Measurements from ENCODE around the gene TBXAS1. TPM values are rescaled to one million over a fixed set of nuclear protein-coding genes. Genes with fewer than 3 reads are reported as not detected.

TBXAS1 gene
- total RNA-seq, 1 donor from 2014 or later, result 0.26 TPM

GRCh38 chr7:140048989-140049338 is 219.9 kb downstream of the TBXAS1 start:
- no peak for DNase-seq (ENCODE audit: low read depth)
- TF ChIP-seq CTCF (IDR thresholded peaks at IDR 0.05; ENCODE audit: insufficient read depth, low read length, severe bottlenecking), result no peak
- no peak overlapping the region for H3K4me3 ChIP-seq (ENCODE audit: low read depth, low read length)
- no peaks in the 10 kb centered on the region for H3K27me3 ChIP-seq (ENCODE audit: control insufficient read depth, insufficient read depth, low read length)
- H3K36me3 ChIP-seq (ENCODE audit: control insufficient read depth, insufficient read depth, low read length), result peaks cover 2% of the 10 kb centered on the region
- no peak for FAIRE-seq

GRCh38 chr7:140049339-140050024 is 220.4 kb downstream of the TBXAS1 start:
- Histone ChIP-seq H3K4me3 (ENCODE audit: low read depth, low read length) (no peak overlapping the region), H3K36me3 (ENCODE audit: control insufficient read depth, insufficient read depth, low read length) (peaks cover 2% of the 10 kb centered on the region), H3K27me3 (ENCODE audit: control insufficient read depth, insufficient read depth, low read length) (no peaks in the 10 kb centered on the region)
- no peak for TF ChIP-seq CTCF (IDR thresholded peaks at IDR 0.05; ENCODE audit: insufficient read depth, low read length, severe bottlenecking)
- DNase-seq (ENCODE audit: low read depth), result no peak
- FAIRE-seq, result no peak

GRCh38 chr7:140050100-140050499 is 221.0 kb downstream of the TBXAS1 start:
- no peaks in the 10 kb centered on the region for H3K27me3 ChIP-seq (ENCODE audit: control insufficient read depth, insufficient read depth, low read length)
- H3K4me3 ChIP-seq (ENCODE audit: low read depth, low read length), result no peak overlapping the region
- FAIRE-seq (no peak), DNase-seq (ENCODE audit: low read depth) (no peak)
- no peak for TF ChIP-seq CTCF (IDR thresholded peaks at IDR 0.05; ENCODE audit: insufficient read depth, low read length, severe bottlenecking)
- peaks cover 2% of the 10 kb centered on the region for H3K36me3 ChIP-seq (ENCODE audit: control insufficient read depth, insufficient read depth, low read length)

- Histone ChIP-seq H3K36me3 (ENCODE audit: control insufficient read depth, insufficient read depth, low read length) (peaks cover 2% of the 10 kb centered on the region), H3K4me3 (ENCODE audit: low read depth, low read length) (no peak overlapping the region), H3K27me3 (ENCODE audit: control insufficient read depth, insufficient read depth, low read length) (no peaks in the 10 kb centered on the region)
- DNase-seq (ENCODE audit: low read depth), result no peak
- FAIRE-seq, result no peak
- TF ChIP-seq CTCF (IDR thresholded peaks at IDR 0.05; ENCODE audit: insufficient read depth, low read length, severe bottlenecking), result no peak
Measured at GRCh38 chr7:140051820-140052219, 222.8 kb downstream of the TBXAS1 start.

- no peak for TF ChIP-seq CTCF (IDR thresholded peaks at IDR 0.05; ENCODE audit: insufficient read depth, low read length, severe bottlenecking)
- FAIRE-seq (no peak), DNase-seq (ENCODE audit: low read depth) (no peak)
- H3K36me3 ChIP-seq (ENCODE audit: control insufficient read depth, insufficient read depth, low read length), result peaks cover 2% of the 10 kb centered on the region
- H3K4me3 ChIP-seq (ENCODE audit: low read depth, low read length), result no peak overlapping the region
- H3K27me3 ChIP-seq (ENCODE audit: control insufficient read depth, insufficient read depth, low read length), result no peaks in the 10 kb centered on the region
Measured at GRCh38 chr7:140053812-140054539, 224.9 kb downstream of the TBXAS1 start.

Measured in bronchial epithelial cell (primary cell).